MM.1S (cell line): ENCODE measurements around the gene PRSS2.

ENCODE experiments used
- CTCF ChIP-seq: fragments of 300-600 bp; sonication (generic); IDR thresholded peaks from 2 replicates; pipeline ENCODE4 v1.5.1; 2016; ENCODE audit warnings: antibody characterized with exemption, low read length, mixed read lengths
- EZH2 ChIP-seq: fragments of 300-600 bp; sonication (generic); optimal IDR thresholded peaks from 2 replicates; pipeline ENCODE3; 2017; ENCODE audit warnings: low read depth, mild to moderate bottlenecking, antibody characterized with exemption, low read length, mixed read lengths
- EZH2phosphoT487 ChIP-seq: fragments of 300-600 bp; sonication (generic); IDR thresholded peaks from 2 replicates; pipeline ENCODE4 v1.6.1; 2018; ENCODE audit warnings: antibody characterized with exemption, low read length

GRCh38 chr7:142767861-142768260 is 2.9 kb upstream of the PRSS2 start:
- TF ChIP-seq CTCF, result no peak
- no peak for TF ChIP-seq EZH2
- TF ChIP-seq EZH2phosphoT487, result no peak
